WI38 (cell line): ENCODE measurements around the gene RANGAP1.

Experiments used
- H3K4me3 ChIP-seq: 2 replicates; pipeline ENCODE4 v1.5.1; 2011; ENCODE audit warnings: low read depth, mild to moderate bottlenecking, control low read depth, low read length
- CTCF ChIP-seq: IDR thresholded peaks from 2 replicates; pipeline ENCODE4 v1.5.1; 2012; ENCODE audit warnings: low read depth, mild to moderate bottlenecking, control low read depth, low read length

The RANGAP1 gene

DNA sequence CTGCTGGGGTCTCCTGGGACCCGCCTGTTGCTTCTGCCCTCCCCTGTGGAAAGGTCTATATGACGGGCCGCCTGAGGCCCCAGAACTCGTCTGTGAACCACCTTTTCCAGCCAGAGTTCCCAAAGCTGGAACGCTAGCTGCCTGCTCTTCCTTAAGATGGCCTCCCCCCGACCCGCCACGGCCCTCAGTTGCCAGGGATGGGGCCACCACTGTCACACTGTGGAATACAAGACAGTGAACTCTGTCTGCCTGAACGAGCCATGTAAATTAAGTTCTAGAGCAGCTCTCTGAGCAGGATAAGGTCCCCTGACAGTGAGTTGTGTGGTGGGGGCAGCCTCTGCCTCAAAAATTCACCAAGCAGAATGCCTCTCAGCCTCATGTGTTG lies 55.6 kb downstream of the RANGAP1 start:
- H3K4me3 ChIP-seq, result no peak overlapping the region
- no peak for TF ChIP-seq CTCF

DNA sequence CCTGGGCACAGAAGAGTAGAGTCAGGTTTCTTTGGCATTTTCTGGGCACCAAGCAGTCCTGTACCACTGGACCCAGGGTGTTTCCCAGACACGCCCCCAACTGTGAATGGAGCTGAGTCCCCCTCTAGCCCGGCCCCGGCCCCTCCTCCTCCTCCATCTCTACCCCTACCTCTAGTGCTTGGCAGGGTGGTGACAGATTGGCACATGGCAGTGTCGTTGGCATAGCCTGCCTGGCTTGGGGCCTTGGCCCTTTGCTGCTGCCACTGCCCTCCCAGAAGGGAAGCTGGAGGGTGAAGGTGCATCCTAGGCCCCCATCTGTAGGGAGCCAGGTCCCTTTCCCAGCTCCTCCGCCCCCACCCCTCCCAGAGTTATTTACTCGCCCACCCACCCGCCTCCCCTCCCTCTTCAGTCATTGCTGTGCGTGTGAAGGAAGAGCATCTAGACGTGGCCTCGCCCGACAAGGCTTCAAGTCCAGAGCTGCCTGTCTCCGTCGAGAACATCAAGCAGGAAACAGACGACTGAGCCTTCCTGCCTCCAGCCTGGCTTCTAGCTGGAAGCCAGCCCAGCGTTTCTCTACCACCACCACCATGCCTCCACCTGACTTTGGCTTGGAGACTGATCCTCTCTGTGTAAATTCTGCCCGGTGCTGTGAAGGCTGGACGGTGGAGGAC lies 56.1 kb downstream of the RANGAP1 start:
- no peak overlapping the region for H3K4me3 ChIP-seq
- TF ChIP-seq CTCF, result no peak

DNA sequence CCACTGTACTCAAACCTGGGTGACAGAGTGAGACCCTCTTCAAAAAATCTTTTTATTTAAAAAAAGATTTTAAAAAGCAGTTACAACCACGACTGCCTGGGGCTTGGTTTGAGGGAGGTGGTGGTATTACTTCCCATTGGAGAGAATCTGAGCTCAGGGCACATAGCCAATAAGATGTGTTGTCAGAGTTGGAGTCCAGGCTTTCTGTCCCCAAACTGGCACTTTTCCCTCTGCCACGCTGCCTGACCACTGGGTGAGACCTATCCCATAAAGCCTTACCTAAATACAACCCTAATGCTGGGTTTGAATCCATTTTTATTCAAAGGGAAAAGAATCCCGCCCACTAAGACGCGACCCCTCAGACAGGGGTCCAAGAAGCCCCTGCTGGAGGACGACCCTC lies 56.8 kb downstream of the RANGAP1 start:
- no peak for TF ChIP-seq CTCF

DNA sequence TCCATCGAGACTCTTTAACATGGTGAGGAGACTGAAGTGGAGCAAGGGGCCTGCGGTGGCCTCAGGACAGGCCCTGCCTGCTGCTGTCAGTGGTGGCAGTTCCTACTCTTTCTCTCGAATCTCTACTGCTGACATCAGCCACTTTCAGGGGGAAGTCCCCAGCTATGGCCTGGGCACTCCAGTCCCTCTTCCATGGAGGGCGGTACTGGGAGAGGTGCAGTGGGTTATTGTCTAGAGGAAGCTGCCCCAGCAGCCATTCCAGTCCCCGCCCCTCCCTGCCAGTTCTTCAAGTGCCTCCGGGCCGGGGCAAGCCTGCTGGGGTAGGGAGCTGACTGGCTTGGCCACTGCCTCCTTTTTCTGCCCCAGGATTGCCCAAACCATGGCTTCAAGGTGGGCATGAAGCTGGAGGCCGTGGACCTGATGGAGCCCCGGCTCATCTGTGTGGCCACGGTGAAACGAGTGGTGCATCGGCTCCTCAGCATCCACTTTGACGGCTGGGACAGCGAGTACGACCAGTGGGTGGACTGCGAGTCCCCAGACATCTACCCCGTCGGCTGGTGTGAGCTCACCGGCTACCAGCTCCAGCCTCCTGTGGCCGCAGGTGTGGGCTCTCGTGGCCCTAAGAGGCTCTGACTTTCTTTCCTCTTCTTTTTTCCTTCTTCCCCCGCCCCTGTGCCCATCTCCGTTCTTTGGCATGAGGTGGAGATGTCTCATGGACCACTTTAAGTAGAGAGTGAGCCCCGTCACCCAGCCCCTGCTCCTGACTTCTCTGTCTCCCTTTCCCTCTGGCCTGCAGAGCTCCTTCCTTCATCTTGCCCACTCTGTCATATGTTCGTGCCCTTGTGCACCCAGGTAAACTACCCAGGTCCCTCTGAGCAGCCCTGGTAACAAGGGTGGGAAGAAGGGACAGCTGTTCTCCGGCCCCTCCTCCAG lies 59.0 kb downstream of the RANGAP1 start:
- no peak overlapping the region for H3K4me3 ChIP-seq
- TF ChIP-seq CTCF, result no peak

More for the DNA sequence above, 56.8 kb downstream of the RANGAP1 start:
- H3K4me3 ChIP-seq, result no peak overlapping the region

DNA sequence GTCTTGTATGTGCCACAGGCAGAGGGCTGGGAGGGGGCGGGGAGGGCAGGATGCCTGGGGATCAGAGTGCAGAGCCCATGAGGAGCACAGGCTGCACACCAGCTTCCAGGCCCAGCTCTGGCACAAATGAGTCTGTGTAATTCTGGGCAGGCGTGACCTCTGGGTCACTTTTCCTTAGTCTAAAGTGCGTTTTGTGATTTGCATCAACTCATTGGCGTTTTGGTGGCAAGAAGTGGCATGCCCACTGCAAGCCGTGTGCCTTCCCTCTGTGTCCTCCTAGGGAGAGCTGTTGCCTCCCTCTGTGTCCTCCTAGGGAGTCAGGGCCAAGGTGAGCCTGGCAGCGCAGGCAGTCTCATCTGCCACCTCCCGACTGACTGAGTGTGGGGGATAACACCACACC lies 62.5 kb downstream of the RANGAP1 start:
- TF ChIP-seq CTCF, result no peak
- no peak overlapping the region for H3K4me3 ChIP-seq

DNA sequence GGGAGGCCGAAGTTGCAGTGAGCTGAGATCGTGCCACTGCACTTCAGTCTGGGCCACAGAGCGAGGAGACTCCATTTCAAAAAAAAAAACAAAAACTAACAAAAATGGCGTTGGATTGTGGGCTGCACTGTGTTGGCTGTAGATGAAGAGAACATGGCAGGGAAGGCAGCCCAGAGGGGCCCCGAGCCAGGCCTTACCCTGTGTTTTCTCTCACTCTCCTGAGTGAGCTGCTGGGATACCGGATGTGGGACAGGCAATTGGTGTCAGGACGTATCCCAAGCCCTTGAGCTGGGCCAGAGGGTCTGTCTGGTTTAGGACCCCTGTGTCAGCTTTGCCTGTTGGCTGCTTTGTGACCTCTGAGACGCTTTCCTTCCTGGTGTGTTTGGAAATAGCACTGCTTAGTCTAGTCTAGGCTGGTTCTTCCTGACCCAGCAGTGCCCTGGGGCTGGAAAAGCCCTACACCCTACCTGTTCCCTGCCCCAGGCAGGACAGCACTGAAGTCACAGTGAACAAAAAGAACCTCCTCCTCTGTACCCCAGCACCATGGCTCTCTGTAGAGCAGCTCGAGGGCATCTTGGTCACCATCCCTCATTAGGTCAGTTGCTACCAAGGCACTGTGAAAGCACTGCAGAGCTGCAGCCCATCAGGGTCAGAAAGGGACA lies 63.0 kb downstream of the RANGAP1 start:
- TF ChIP-seq CTCF, result no peak
- H3K4me3 ChIP-seq, result no peak overlapping the region
